WTC11 (cell line): Measurements from ENCODE around the gene CDX1.
A peak's percentile ranks its signal among the peaks of the same experiment; 100 is the strongest.

Experiments used
- ATF3 ChIP-seq: sonication (generic); formaldehyde crosslinking; conservative IDR thresholded peaks from 2 replicates; pipeline ENCODE4 v1.8.1; 2022; ENCODE audit warnings: mild to moderate bottlenecking, missing genetic modification reagents
- CBFB ChIP-seq: sonication (generic); formaldehyde crosslinking; IDR thresholded peaks from 2 replicates; pipeline ENCODE4 v1.8.1; 2022; ENCODE audit warnings: mild to moderate bottlenecking, low read depth, missing genetic modification reagents
- CTCF ChIP-seq: fragments of 200-600 bp; IDR thresholded peaks from 2 replicates; pipeline ENCODE4 v1.8.0; 2022; ENCODE audit warnings: antibody characterized with exemption
- E2F1 ChIP-seq: sonication (generic); formaldehyde crosslinking; IDR thresholded peaks from 2 replicates; pipeline ENCODE4 v1.8.0; 2022; ENCODE audit warnings: mild to moderate bottlenecking, missing genetic modification reagents
- FOXK1 ChIP-seq: sonication (generic); formaldehyde crosslinking; IDR thresholded peaks from 2 replicates; pipeline ENCODE4 v1.8.0; 2022; ENCODE audit warnings: mild to moderate bottlenecking, moderate library complexity, missing genetic modification reagents
- HMGXB4 ChIP-seq: sonication (generic); formaldehyde crosslinking; IDR thresholded peaks from 2 replicates; pipeline ENCODE4 v1.8.1; 2023; ENCODE audit warnings: mild to moderate bottlenecking, moderate library complexity, missing genetic modification reagents
- JUN ChIP-seq: sonication (generic); formaldehyde crosslinking; IDR thresholded peaks from 2 replicates; pipeline ENCODE4 v1.8.0; 2023; ENCODE audit warnings: mild to moderate bottlenecking, missing genetic modification reagents
- MYBL2 ChIP-seq: sonication (generic); formaldehyde crosslinking; IDR thresholded peaks from 2 replicates; pipeline ENCODE4 v1.8.1; 2023; ENCODE audit warnings: mild to moderate bottlenecking, moderate library complexity, missing genetic modification reagents
- NR1H2 ChIP-seq: sonication (generic); formaldehyde crosslinking; IDR thresholded peaks from 2 replicates; pipeline ENCODE4 v1.9.0; 2021; ENCODE audit warnings: mild to moderate bottlenecking, moderate library complexity, missing genetic modification reagents
- NR2C2 ChIP-seq: sonication (generic); formaldehyde crosslinking; IDR thresholded peaks from 2 replicates; pipeline ENCODE4 v1.8.0; 2022; ENCODE audit warnings: mild to moderate bottlenecking, missing genetic modification reagents
- PRDM15 ChIP-seq: sonication (generic); formaldehyde crosslinking; IDR thresholded peaks from 2 replicates; pipeline ENCODE4 v1.8.0; 2022; ENCODE audit warnings: missing genetic modification reagents
- SMAD3 ChIP-seq: sonication (generic); formaldehyde crosslinking; IDR thresholded peaks from 2 replicates; pipeline ENCODE4 v1.8.0; 2022; ENCODE audit warnings: missing genetic modification reagents, mild to moderate bottlenecking, borderline replicate concordance
- SP1 ChIP-seq: sonication (generic); formaldehyde crosslinking; conservative IDR thresholded peaks from 2 replicates; pipeline ENCODE4 v1.8.1; 2022; ENCODE audit warnings: missing genetic modification reagents
- ZNF263 ChIP-seq: sonication (generic); formaldehyde crosslinking; IDR thresholded peaks from 2 replicates; pipeline ENCODE4 v1.8.1; 2022; ENCODE audit warnings: low read depth, mild to moderate bottlenecking, moderate library complexity, missing genetic modification reagents

- TF ChIP-seq CTCF (peak; percentile 64), NR2C2 (CRISPR knock-in tag) (no peak), FOXK1 (CRISPR knock-in tag) (no peak), ZNF263 (no peak), NR1H2 (no peak), HMGXB4 (CRISPR knock-in tag) (no peak), JUN (CRISPR knock-in tag) (no peak), SMAD3 (CRISPR knock-in tag) (no peak), E2F1 (CRISPR knock-in tag) (no peak), PRDM15 (CRISPR knock-in tag) (no peak), ATF3 (CRISPR knock-in tag) (no peak), CBFB (no peak), MYBL2 (CRISPR knock-in tag) (no peak), SP1 (CRISPR knock-in tag) (no peak)
Observed at GRCh38 chr5:150175536-150175935, 9.0 kb downstream of the CDX1 start.
